CD4-positive, alpha-beta T cell (primary cell): ENCODE measurements around the gene OR2T35. TPM values are rescaled to one million over a fixed set of nuclear protein-coding genes. Genes with fewer than 3 reads are reported as not detected.

Experiments
- ATAC-seq: fragments of 200-7000 bp; cut with Tn5 transposase; one replicate; pipeline ENCODE4 v1.10.0; 2022; ENCODE audit warnings: mild to moderate bottlenecking; ENCODE audit not compliant: poor library complexity
- CTCF ChIA-PET: fragments of 350-600 bp; sonication (Branson Sonifier 250); formaldehyde crosslinking; loops from one replicate; lab custom pipeline; 2021; ENCODE audit warnings: antibody characterized with exemption, inconsistent platforms; lab: Charles Lee
- POLR2A ChIA-PET: fragments of 350-600 bp; sonication (Branson Sonifier 250); formaldehyde crosslinking; loops from one replicate; lab custom pipeline; 2021; ENCODE audit warnings: antibody characterized with exemption, inconsistent platforms; lab: Charles Lee
- DNase-seq, 14 experiments: peaks; one replicate each; pipeline ENCODE4 v3.0.0-alpha.2; 2013 to 2020; ENCODE audit warnings: mixed read lengths in 2 of 14
- H3K27ac ChIP-seq, 2 donors: one replicate each; pipeline versions ENCODE4 v1.5.1 to v1.7.0; 2013; ENCODE audit warnings: low read length in 2 of 2, low read depth in 1 of 2, mild to moderate bottlenecking in 1 of 2
- H3K27me3 ChIP-seq, 2 experiments: 1 replicate in 1 of 2; 2 replicates in 1 of 2; pipeline versions ENCODE4 v1.6.1 to v1.7.0; 2013; ENCODE audit warnings: low read length in 2 of 2, control low read depth in 1 of 2, mild to moderate bottlenecking in 1 of 2, moderate library complexity in 1 of 2; ENCODE audit not compliant: insufficient read depth in 2 of 2, control insufficient read depth in 1 of 2
- H3K36me3 ChIP-seq: one replicate; pipeline ENCODE4 v1.6.1; 2013; ENCODE audit warnings: low read length, control low read depth; ENCODE audit not compliant: insufficient read depth
- H3K4me1 ChIP-seq: one replicate; pipeline ENCODE4 v1.6.1; 2013; ENCODE audit warnings: low read length, control low read depth; ENCODE audit not compliant: insufficient read depth
- H3K4me3 ChIP-seq: one replicate; pipeline ENCODE4 v1.5.1; 2013; ENCODE audit warnings: mild to moderate bottlenecking, low read length, moderate library complexity
- H3K9me3 ChIP-seq, 2 experiments: 1 replicate in 1 of 2; 2 replicates in 1 of 2; pipeline versions ENCODE4 v1.6.1 to v1.7.0; 2013; ENCODE audit warnings: low read length in 2 of 2, mild to moderate bottlenecking in 2 of 2, control low read depth in 1 of 2, moderate library complexity in 1 of 2; ENCODE audit not compliant: control insufficient read depth in 1 of 2, insufficient read depth in 1 of 2
- H3K27ac Mint-ChIP-seq: one replicate; pipeline ENCODE4 v1.8.0; 2020; ENCODE audit warnings: mixed read lengths
- H3K27me3 Mint-ChIP-seq: one replicate; pipeline ENCODE4 v1.8.0; 2021; ENCODE audit warnings: mixed read lengths
- H3K36me3 Mint-ChIP-seq: one replicate; pipeline ENCODE4 v1.8.0; 2021; ENCODE audit warnings: low read depth, mixed read lengths
- H3K4me1 Mint-ChIP-seq: one replicate; pipeline ENCODE4 v1.8.0; 2021; ENCODE audit warnings: low read depth, mixed read lengths
- H3K4me3 Mint-ChIP-seq: one replicate; pipeline ENCODE4 v1.8.0; 2020; ENCODE audit warnings: mild to moderate bottlenecking, mixed read lengths
- H3K9me3 Mint-ChIP-seq: one replicate; pipeline ENCODE4 v1.8.0; 2020; ENCODE audit warnings: mixed read lengths
- intact Hi-C, 2 experiments: fragments of 100-400 bp; cut with DNase I in 1 of 2; cut with micrococcal nuclease in 1 of 2; formaldehyde crosslinking; loops; one replicate each; pipeline versions ENCODE4 v1.15.1 to v1.9.0; 2023 to 2025; cut with DNase I, micrococcal nuclease
- total RNA-seq, 174 experiments: library from RNA in 2 of 174; stranded (reverse) in 2 of 174; gene quantifications; one replicate each; pipeline ENCODE4 v1.2.3 and lab custom pipeline; 2021 to 2026
- TF ChIP-seq, protein P1 (sequence below): fragments of 200-600 bp; IDR thresholded peaks from one replicate; pipeline ENCODE4 v1.8.0; 2022; ENCODE audit warnings: antibody characterized with exemption, mild to moderate bottlenecking

Gene OR2T35
- total RNA-seq, 2 experiments from 2014 or later = not detected

DNA sequence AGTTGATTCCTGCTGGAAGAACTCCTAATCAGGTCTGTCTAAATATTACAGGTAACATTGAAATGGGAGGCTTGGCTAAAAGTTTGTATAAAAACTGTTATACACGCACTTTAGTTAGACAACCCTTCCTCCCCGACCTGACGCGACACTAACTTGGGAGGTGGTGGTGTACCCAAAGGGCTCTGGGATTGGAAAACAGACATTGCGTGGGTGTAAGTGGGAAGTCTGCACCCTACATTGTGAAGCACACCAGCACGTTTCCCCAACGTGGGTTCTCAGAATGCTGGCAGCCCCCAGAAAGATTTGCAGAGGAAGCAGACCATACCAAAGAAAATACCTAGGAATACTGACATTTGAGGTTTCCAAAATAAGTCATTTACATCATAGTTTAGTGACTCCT, 27.0 kb downstream of the OR2T35 start:
- no peak overlapping the region for H3K27ac Mint-ChIP-seq
- ATAC-seq (no peak), DNase-seq (no peak)
- TF ChIP-seq, protein P1, sequence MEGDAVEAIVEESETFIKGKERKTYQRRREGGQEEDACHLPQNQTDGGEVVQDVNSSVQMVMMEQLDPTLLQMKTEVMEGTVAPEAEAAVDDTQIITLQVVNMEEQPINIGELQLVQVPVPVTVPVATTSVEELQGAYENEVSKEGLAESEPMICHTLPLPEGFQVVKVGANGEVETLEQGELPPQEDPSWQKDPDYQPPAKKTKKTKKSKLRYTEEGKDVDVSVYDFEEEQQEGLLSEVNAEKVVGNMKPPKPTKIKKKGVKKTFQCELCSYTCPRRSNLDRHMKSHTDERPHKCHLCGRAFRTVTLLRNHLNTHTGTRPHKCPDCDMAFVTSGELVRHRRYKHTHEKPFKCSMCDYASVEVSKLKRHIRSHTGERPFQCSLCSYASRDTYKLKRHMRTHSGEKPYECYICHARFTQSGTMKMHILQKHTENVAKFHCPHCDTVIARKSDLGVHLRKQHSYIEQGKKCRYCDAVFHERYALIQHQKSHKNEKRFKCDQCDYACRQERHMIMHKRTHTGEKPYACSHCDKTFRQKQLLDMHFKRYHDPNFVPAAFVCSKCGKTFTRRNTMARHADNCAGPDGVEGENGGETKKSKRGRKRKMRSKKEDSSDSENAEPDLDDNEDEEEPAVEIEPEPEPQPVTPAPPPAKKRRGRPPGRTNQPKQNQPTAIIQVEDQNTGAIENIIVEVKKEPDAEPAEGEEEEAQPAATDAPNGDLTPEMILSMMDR = no peak
- no peaks in the 10 kb centered on the region for H3K36me3 Mint-ChIP-seq
- intact Hi-C loops = no loop called here
- no peaks in the 10 kb centered on the region for H3K4me1 Mint-ChIP-seq
- Histone ChIP-seq H3K4me1 (no peaks in the 10 kb centered on the region), H3K9me3 (no peaks in the 10 kb centered on the region), H3K27me3 (no peaks in the 10 kb centered on the region), H3K27ac (no peak overlapping the region), H3K36me3 (no peaks in the 10 kb centered on the region), H3K4me3 (no peak overlapping the region)
- POLR2A ChIA-PET = interaction anchor here (1.0 kb wide), 1 partner anchor 10 kb away, joined by 3 read pairs; no protein-coding TSS in a partner anchor
- H3K4me3 Mint-ChIP-seq = no peak overlapping the region
- no peaks in the 10 kb centered on the region for H3K9me3 Mint-ChIP-seq
- no peaks in the 10 kb centered on the region for H3K27me3 Mint-ChIP-seq
- CTCF ChIA-PET = no interaction called here

DNA sequence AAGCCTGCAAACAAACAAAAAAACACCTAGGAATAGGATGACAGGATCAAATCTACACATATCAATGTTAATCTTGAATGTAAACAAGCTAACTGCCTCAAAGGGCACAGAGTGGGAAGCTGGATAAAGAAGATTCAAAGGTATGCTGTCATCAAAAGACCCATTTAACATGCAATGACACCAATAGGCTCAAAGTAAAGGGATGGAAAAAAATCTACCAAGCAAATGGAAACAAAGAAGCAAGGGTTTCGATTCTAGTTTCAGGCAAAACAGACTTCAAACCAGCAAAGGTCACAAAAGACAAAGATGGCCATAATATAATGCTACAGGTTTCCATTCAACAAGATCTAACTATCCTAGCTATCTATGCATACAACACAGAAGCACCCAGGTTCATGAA, 31.3 kb downstream of the OR2T35 start:
- Mint-ChIP-seq H3K4me3 (no peak overlapping the region), H3K9me3 (no peaks in the 10 kb centered on the region)
- CTCF ChIA-PET = no interaction called here

DNA sequence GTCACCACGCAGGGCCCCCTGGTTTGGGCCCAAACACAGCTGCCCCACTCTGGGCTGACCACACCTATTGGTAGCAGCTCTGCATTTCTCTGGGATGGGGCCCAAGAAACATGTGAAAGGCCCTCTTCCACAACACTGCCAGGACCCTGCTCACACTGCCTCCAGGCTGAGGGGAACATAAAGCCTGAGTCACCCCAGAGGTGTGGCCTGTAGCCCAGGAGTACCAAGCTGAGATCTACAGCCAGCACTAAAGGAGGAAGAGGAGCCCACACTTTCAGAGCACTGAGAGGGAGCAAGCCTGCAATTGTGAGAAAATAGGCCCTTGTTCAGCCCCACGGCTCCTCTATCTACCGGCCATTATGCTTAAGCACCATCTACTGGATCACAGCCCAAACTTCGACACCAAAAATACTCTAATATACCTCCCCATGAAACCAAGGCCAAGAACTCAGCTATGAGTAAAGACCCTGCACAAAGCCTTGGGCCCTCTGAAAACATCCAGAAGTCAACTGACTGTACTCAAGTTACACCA, 33.1 kb downstream of the OR2T35 start:
- Mint-ChIP-seq H3K9me3 (no peaks in the 10 kb centered on the region), H3K4me1 (no peaks in the 10 kb centered on the region), H3K36me3 (no peaks in the 10 kb centered on the region), H3K27me3 (no peaks in the 10 kb centered on the region), H3K27ac (no peak overlapping the region), H3K4me3 (no peak overlapping the region)
- H3K27ac ChIP-seq = no peak overlapping the region
- no peaks in the 10 kb centered on the region for H3K4me1 ChIP-seq
- no peaks in the 10 kb centered on the region for H3K27me3 ChIP-seq
- peak in 2 of 14 experiments; percentile 4 to 19 for DNase-seq
- no peak for ATAC-seq
- intact Hi-C loops = no loop called here
- H3K36me3 ChIP-seq = no peaks in the 10 kb centered on the region
- TF ChIP-seq, protein P1 = no peak
- no peaks in the 10 kb centered on the region for H3K9me3 ChIP-seq
- H3K4me3 ChIP-seq = no peak overlapping the region
- ChIA-PET CTCF (no interaction called here), POLR2A (no interaction called here)

More for the DNA sequence above, 31.3 kb downstream of the OR2T35 start:
- Mint-ChIP-seq H3K27me3 (no peaks in the 10 kb centered on the region), H3K27ac (no peak overlapping the region), H3K4me1 (no peaks in the 10 kb centered on the region), H3K36me3 (no peaks in the 10 kb centered on the region)
- TF ChIP-seq, protein P1 = no peak
- Histone ChIP-seq H3K36me3 (no peaks in the 10 kb centered on the region), H3K4me1 (no peaks in the 10 kb centered on the region), H3K4me3 (no peak overlapping the region), H3K27me3 (no peaks in the 10 kb centered on the region), H3K27ac (no peak overlapping the region), H3K9me3 (no peaks in the 10 kb centered on the region)
- no peak for DNase-seq
- POLR2A ChIA-PET = no interaction called here
- intact Hi-C loops = no loop called here
- no peak for ATAC-seq
